ENCODE data around the gene FYB1. TPM values are rescaled to one million over a fixed set of nuclear protein-coding genes. Genes with fewer than 3 reads are reported as not detected.

FYB1 gene
- total RNA-seq, 1 experiment from 2014 or later: 1.1 TPM

DNA sequence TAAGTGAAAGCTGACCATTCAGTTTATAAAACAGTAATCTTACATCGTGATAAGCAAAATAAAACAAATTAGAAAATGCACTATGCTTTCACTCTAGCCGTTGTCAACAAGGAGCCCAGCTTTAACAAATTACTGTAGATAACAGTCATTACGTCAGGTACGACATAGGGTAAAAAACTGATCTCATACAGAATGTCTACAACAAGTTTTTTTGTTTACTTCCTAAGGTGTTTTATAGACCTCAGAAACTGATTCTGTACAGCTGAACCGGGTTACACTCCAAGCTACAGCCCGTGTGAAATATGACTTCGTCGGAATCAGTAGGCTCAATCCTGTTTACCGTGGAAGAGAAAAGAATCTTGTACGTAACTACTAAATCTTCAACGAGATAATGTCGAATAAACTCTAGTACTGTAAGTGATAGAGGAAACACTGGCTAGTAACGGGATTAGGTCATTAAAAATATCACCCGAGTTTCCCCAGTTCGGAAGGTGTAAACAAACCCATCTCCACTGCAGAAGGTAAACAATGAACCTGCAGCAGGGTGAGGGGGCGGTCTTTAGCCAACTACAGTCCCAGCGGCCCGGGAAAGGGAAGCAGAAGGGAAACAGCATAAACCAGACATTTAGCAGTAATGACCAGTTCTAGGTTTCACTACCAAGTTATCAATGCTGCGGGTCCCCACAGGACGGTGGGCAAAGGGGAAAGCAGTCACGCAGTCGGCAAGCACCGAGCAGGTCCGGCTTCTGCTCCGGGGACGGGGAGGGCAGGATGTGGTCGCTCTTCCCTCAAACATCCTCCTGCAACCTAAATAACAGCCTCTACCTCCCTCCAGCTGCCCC is 146.2 kb downstream of the FYB1 start:
- TF ChIP-seq, protein P1, sequence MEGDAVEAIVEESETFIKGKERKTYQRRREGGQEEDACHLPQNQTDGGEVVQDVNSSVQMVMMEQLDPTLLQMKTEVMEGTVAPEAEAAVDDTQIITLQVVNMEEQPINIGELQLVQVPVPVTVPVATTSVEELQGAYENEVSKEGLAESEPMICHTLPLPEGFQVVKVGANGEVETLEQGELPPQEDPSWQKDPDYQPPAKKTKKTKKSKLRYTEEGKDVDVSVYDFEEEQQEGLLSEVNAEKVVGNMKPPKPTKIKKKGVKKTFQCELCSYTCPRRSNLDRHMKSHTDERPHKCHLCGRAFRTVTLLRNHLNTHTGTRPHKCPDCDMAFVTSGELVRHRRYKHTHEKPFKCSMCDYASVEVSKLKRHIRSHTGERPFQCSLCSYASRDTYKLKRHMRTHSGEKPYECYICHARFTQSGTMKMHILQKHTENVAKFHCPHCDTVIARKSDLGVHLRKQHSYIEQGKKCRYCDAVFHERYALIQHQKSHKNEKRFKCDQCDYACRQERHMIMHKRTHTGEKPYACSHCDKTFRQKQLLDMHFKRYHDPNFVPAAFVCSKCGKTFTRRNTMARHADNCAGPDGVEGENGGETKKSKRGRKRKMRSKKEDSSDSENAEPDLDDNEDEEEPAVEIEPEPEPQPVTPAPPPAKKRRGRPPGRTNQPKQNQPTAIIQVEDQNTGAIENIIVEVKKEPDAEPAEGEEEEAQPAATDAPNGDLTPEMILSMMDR (conservative IDR thresholded peaks at IDR 0.05; ENCODE audit: low read depth, low read length): 0 out of 2 replicates have a peak, but pooled peaks have one; percentile 18
- TF ChIP-seq EZH2phosphoT487 (IDR thresholded peaks at IDR 0.05; ENCODE audit: borderline replicate concordance, low read length) (no peak), EZH2 (IDR thresholded peaks at IDR 0.05; ENCODE audit: low read length, unreplicated experiment) (no peak)
- H3K79me2 ChIP-seq (ENCODE audit: low read length): peaks cover 78% of the 10 kb centered on the region
- H3K36me3 ChIP-seq (ENCODE audit: low read depth, low read length): peaks cover 16% of the 10 kb centered on the region
- peak overlapping the region; percentile 95 for H3K9ac ChIP-seq (ENCODE audit: low read length)
- DNase-seq: peak; percentile 57
- peak overlapping the region; percentile 90 for H3K4me2 ChIP-seq (ENCODE audit: low read length)
- peak overlapping the region; percentile 44 for H2AFZ ChIP-seq (ENCODE audit: low read length)
- H3K27me3 ChIP-seq (ENCODE audit: low read length): no peaks in the 10 kb centered on the region
- ATAC-seq: peak; percentile 42
- peaks cover 11% of the 10 kb centered on the region for H3F3A ChIP-seq (ENCODE audit: low read length, unreplicated experiment)
- no peaks in the 10 kb centered on the region for H3K9me3 ChIP-seq (ENCODE audit: low read length)
- H3K27ac ChIP-seq (ENCODE audit: low read length): peak overlapping the region; percentile 87
- BruUV-seq (replicated peaks): TSS peak; percentile 36
- intact Hi-C loops (cut with micrococcal nuclease): loop anchor here (2.0 kb wide), 2 partner anchors 76 to 78 kb away; no protein-coding TSS in a partner anchor
- H4K20me1 ChIP-seq (ENCODE audit: low read length): peaks cover 25% of the 10 kb centered on the region
- POLR2A ChIA-PET (ENCODE audit: unreplicated experiment): interaction anchor here (0.5 kb wide), 1 partner anchor 198 kb away, joined by 3 read pairs; no protein-coding TSS in a partner anchor
- peaks cover 37% of the 10 kb centered on the region for H3K4me1 ChIP-seq (ENCODE audit: insufficient read depth, low read length)
- no peaks in the 10 kb centered on the region for H3K9me2 ChIP-seq (replicated peaks; ENCODE audit: low read length)
- CTCF ChIA-PET: interaction anchor here (1.0 kb wide), 1 partner anchor 68 kb away, joined by 3 read pairs; no protein-coding TSS in a partner anchor
- peak overlapping the region; percentile 94 for H3K4me3 ChIP-seq (ENCODE audit: low read length)

DNA sequence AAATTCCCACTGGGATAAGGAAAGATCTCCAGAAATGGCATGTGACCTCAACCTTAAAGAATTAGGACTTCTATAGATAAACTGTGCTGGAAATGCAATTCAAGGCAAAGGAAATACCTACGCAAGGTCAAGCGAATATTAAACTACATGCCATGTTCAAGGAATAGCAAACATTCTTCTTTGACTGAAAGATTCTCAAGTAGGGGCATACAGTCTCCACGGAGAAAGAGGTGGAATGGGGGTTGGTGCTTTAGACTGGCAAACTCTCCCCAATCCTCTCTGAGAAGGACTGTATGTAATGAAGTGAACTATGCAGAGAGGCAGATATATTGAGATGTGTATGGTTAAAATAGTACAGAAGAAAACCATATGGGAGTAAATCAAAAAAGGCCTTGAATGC is 151.3 kb downstream of the FYB1 start:
- POLR2A ChIA-PET (ENCODE audit: unreplicated experiment): no interaction called here
- CTCF ChIA-PET: no interaction called here
- H3K36me3 ChIP-seq (ENCODE audit: low read depth, low read length): peaks cover 40% of the 10 kb centered on the region

More for the DNA sequence above, 151.3 kb downstream of the FYB1 start:
- Histone ChIP-seq H4K20me1 (ENCODE audit: low read length) (peaks cover 24% of the 10 kb centered on the region), H3K27me3 (ENCODE audit: low read length) (no peaks in the 10 kb centered on the region), H3F3A (ENCODE audit: low read length, unreplicated experiment) (no peaks in the 10 kb centered on the region), H3K27ac (ENCODE audit: low read length) (no peak overlapping the region), H3K79me2 (ENCODE audit: low read length) (peaks cover 99% of the 10 kb centered on the region), H3K9me3 (ENCODE audit: low read length) (no peaks in the 10 kb centered on the region), H3K9me2 (replicated peaks; ENCODE audit: low read length) (no peaks in the 10 kb centered on the region), H3K4me2 (ENCODE audit: low read length) (no peak overlapping the region), H2AFZ (ENCODE audit: low read length) (no peak overlapping the region), H3K9ac (ENCODE audit: low read length) (no peak overlapping the region), H3K4me1 (ENCODE audit: insufficient read depth, low read length) (peaks cover 15% of the 10 kb centered on the region), H3K4me3 (ENCODE audit: low read length) (no peak overlapping the region)
- no TSS peak for BruUV-seq (replicated peaks)
- DNase-seq: no peak
- TF ChIP-seq EZH2 (IDR thresholded peaks at IDR 0.05; ENCODE audit: low read length, unreplicated experiment): no peak
- TF ChIP-seq EZH2phosphoT487 (IDR thresholded peaks at IDR 0.05; ENCODE audit: borderline replicate concordance, low read length): no peak
- TF ChIP-seq, protein P1 (conservative IDR thresholded peaks at IDR 0.05; ENCODE audit: low read depth, low read length): no peak
- ATAC-seq: no peak
- intact Hi-C loops (cut with micrococcal nuclease): no loop called here

All from PC-3 (cell line).